ENCODE measurements around the gene TENM4. TPM values are rescaled to one million over a fixed set of nuclear protein-coding genes. Genes with fewer than 3 reads are reported as not detected.

The TENM4 gene
- total RNA-seq, 4 donors from 2014 or later, result 2.3 to 18.9 (median 4.5) TPM

DNA sequence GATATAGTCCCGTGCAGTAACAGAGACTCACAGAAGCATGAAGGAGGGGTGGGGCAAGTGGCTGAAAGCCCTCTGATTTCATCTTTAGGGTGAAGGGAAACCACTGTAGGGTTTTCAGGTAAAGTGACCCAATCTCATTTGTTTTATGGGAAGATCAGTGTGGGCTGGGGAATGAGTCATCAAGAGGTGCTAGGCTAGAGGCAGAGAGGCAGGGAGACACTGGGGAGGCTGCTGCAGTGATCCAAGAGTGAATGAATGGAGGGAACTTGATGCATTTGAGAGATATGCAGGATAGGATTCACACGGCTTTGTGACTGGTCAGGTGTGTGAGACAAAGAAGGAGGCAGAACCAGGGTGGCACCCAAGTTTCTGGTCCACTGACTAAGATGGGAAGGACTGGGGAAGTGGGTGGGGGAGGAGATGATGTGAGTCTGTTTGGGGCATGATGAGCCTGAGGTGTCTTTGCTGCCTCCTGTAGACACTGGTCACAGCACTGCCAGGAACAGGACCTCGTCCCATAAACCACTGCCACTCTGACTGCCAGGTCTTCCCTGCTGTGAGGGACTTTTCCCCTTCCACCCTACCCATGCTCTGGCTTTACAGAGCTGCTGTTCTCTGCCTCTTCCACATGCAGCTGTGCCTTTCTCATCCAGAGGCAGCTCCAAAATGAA, 239.0 kb downstream of the TENM4 start:
- DNase-seq (ENCODE audit: low spot score) (no peak), ATAC-seq (ENCODE audit: low FRiP score) (no peak)
- no peak for TF ChIP-seq CTCF (IDR thresholded peaks at IDR 0.05)

DNA sequence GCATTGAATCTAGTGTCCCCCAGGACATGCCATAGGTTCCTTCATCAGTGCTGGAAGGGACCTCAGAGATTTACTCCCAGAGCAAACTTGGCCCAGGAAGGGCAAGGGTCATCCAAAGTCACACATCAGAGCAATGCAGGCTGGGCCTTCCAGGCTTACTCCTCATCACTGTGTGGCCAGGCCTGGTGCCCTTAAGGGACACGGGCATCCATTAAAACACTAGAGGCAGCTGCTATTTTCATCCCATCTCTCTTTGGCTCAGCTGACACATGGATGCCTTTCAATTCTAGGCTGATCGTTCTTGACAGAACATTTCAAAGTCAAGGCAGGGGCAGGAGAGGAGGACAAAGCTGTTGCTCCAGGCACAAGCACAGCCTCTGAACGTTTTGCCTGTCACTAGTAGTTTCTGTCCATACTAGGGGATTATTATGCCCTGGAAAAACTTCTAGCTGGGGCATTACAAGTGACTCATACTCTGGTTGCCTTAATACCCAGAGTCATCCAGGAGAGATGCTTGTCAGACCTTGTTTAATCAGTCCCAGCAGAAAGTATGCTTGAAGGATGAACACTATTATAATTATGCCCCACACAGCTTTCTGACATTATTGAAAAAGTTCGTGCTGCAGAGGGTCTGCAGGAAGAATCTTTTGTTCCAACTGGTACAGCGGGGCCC, 240.3 kb downstream of the TENM4 start:
- TF ChIP-seq CTCF (IDR thresholded peaks at IDR 0.05), result no peak
- ATAC-seq (ENCODE audit: low FRiP score), result no peak
- DNase-seq (ENCODE audit: low spot score), result no peak

- DNase-seq (ENCODE audit: low spot score), result no peak
- ATAC-seq (ENCODE audit: low FRiP score), result no peak
- no peak for TF ChIP-seq CTCF (IDR thresholded peaks at IDR 0.05)
These were observed 241.0 kb downstream of the TENM4 start for GRCh38 chr11:79199729-79200354.

DNA sequence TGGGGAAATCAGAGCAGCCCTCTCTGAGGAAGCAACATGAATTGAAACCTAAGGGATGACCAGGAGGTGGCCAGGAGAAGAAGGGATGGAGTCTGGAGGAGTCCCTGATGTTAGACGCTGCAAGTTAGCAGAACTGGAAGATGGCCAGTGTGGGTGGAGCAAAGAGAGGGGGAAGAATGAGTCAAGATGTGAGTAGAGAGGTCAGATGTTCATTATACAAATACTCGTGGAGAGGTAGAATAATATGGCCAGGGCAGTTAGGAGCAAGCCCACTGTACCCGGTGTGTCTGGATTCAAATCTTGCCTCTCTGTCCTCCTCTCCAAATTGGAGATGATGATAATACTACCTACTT, 242.0 kb downstream of the TENM4 start:
- ATAC-seq (ENCODE audit: low FRiP score), result no peak

GRCh38 chr11:79198203-79198897, 242.5 kb downstream of the TENM4 start:
- DNase-seq (ENCODE audit: low spot score) (no peak), ATAC-seq (ENCODE audit: low FRiP score) (no peak)
- TF ChIP-seq CTCF (IDR thresholded peaks at IDR 0.05), result no peak

More for the DNA sequence above, 242.0 kb downstream of the TENM4 start:
- no peak for TF ChIP-seq CTCF (IDR thresholded peaks at IDR 0.05)
- DNase-seq (ENCODE audit: low spot score), result no peak

- no peak for DNase-seq (ENCODE audit: low spot score)
- no peak for TF ChIP-seq CTCF (IDR thresholded peaks at IDR 0.05)
- no peak for ATAC-seq (ENCODE audit: low FRiP score)
These were observed 243.9 kb downstream of the TENM4 start for GRCh38 chr11:79196950-79197349.

Data from omental fat pad (tissue), 4 donors.